Measurements from ENCODE around the gene SHPK. TPM values are rescaled to one million over a fixed set of nuclear protein-coding genes. Genes with fewer than 3 reads are reported as not detected.

SHPK gene
- total and polyA plus RNA-seq, 9 of the 15 experiments (the other 6 are each of a cell fraction or from before 2014, with no cell fraction given) = 2.5 to 16.3 (median 11.8) TPM

GRCh38 chr17:3636154-3636907 is at the start of gene SHPK, which contains the start of gene CTNS (continued):
- TF ChIP-seq MBD1 (CRISPR knock-in tag; IDR thresholded peaks at IDR 0.05) (no peak), HCFC1 (IDR thresholded peaks at IDR 0.05; ENCODE audit: low read depth, low read length) (peak; percentile 93), BRF1 (IDR thresholded peaks at IDR 0.05; ENCODE audit: borderline replicate concordance, extremely low read depth, insufficient read length) (no peak), SFPQ (IDR thresholded peaks at IDR 0.05; ENCODE audit: low read depth, low read length) (no peak), CREBBP (IDR thresholded peaks at IDR 0.05; ENCODE audit: low read depth, low read length) (no peak), ZNF583 (CRISPR knock-in tag; IDR thresholded peaks at IDR 0.05) (no peak), PRPF4 (IDR thresholded peaks at IDR 0.05; ENCODE audit: insufficient read depth, low read depth, low read length, poor library complexity, severe bottlenecking) (no peak), IRF9 (tag; IDR thresholded peaks at IDR 0.05) (no peak), PURB (CRISPR knock-in tag; IDR thresholded peaks at IDR 0.05; ENCODE audit: low read depth) (no peak), CUX1 (CRISPR knock-in tag; IDR thresholded peaks at IDR 0.05) (no peak), POU5F1 (IDR thresholded peaks at IDR 0.05; ENCODE audit: borderline replicate concordance, low read depth, low read length, partially characterized antibody) (no peak), ZNF124 (CRISPR knock-in tag; IDR thresholded peaks at IDR 0.05) (no peak), CBX5 (IDR thresholded peaks at IDR 0.05; ENCODE audit: borderline replicate concordance, low read depth) (no peak), ZZZ3 (IDR thresholded peaks at IDR 0.05) (no peak), MCM7 (IDR thresholded peaks at IDR 0.05) (no peak), ZNF280B (CRISPR knock-in tag; IDR thresholded peaks at IDR 0.05) (no peak)

Data from K562 (cell line).